ENCODE results near the gene SLC5A10.

SLC5A10 gene

GRCh38 chr17:18964550-18964949 is 12.6 kb downstream of the SLC5A10 start:
- DNase-seq (ENCODE audit: low spot score), result no peak

- DNase-seq (ENCODE audit: low spot score), result no peak
Measured at GRCh38 chr17:18965530-18966236, 13.7 kb downstream of the SLC5A10 start.

- no peak for DNase-seq (ENCODE audit: low spot score)
Measured at GRCh38 chr17:18966831-18967624, 15.1 kb downstream of the SLC5A10 start.

GRCh38 chr17:18967916-18968315 is 16.0 kb downstream of the SLC5A10 start:
- no peak for DNase-seq (ENCODE audit: low spot score)

GRCh38 chr17:18968345-18968744 is 16.4 kb downstream of the SLC5A10 start:
- DNase-seq (ENCODE audit: low spot score), result no peak

GRCh38 chr17:18968945-18969887 is 17.3 kb downstream of the SLC5A10 start:
- DNase-seq (ENCODE audit: low spot score), result peak; percentile 48

- no peak for DNase-seq (ENCODE audit: low spot score)
Measured at GRCh38 chr17:18970582-18971480, 18.9 kb downstream of the SLC5A10 start.

GRCh38 chr17:18971801-18972200 is 19.8 kb downstream of the SLC5A10 start:
- DNase-seq (ENCODE audit: low spot score), result no peak

GRCh38 chr17:18974407-18975149 is 22.6 kb downstream of the SLC5A10 start:
- no peak for DNase-seq (ENCODE audit: low spot score)

GRCh38 chr17:18975597-18975996 is 23.6 kb downstream of the SLC5A10 start:
- no peak for DNase-seq (ENCODE audit: low spot score)

GRCh38 chr17:18976201-18976600 is 24.2 kb downstream of the SLC5A10 start:
- DNase-seq (ENCODE audit: low spot score), result no peak

GRCh38 chr17:18977021-18977420 is 25.1 kb downstream of the SLC5A10 start:
- no peak for DNase-seq (ENCODE audit: low spot score)

GRCh38 chr17:18977646-18978045 is 25.7 kb downstream of the SLC5A10 start:
- DNase-seq (ENCODE audit: low spot score), result peak; percentile 6

- DNase-seq (ENCODE audit: low spot score), result no peak
Measured at GRCh38 chr17:18978050-18978449, 26.1 kb downstream of the SLC5A10 start.

- DNase-seq (ENCODE audit: low spot score), result no peak
Measured at GRCh38 chr17:18978655-18979054, 26.7 kb downstream of the SLC5A10 start.

GRCh38 chr17:18980682-18981334 is 28.8 kb downstream of the SLC5A10 start:
- no peak for DNase-seq (ENCODE audit: low spot score)

- DNase-seq (ENCODE audit: low spot score), result no peak
Measured at GRCh38 chr17:18981335-18981641, 29.3 kb downstream of the SLC5A10 start.

GRCh38 chr17:18981642-18982424 is 29.9 kb downstream of the SLC5A10 start:
- DNase-seq (ENCODE audit: low spot score), result no peak
